ENCODE results near the gene TCEA2.
"Not testable (repeated sequence)": the region's sequence is repeated elsewhere in the genome, so short reads cannot be mapped to it uniquely, and the experiment has no call there.

TCEA2 gene

DNA sequence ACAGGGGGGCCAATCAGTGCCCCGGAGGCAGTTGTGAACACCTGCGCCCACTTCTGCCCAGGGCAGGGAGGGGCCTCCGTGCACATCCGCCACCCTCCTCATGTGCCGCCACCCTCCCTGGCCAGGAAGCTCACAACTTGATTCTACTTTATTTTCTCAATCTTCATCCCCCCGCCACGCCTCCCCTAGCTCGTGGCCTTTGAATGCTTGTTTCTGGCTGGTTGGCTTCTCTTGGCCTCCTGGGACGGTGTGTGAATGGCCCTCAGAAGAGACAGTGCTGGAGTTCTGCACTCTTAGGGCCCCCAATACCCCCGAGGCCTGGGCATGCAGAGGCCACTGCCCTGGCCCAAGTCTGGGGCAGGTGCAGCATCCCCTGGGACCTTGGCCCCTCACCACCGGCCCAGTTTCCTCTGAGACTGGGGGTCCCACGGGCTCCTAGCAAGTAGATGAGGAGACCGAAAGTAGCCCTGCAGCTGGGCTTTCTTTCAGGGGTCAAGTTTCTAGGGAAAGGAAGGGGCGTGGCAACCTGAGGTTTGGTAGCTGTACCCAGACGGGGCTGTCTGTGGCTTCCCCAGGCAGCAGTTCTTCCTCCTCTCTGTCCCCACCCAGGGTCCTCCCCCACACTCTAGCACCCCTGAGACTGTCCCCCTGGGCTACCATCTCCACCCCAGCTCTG is 15.0 kb downstream of the TCEA2 start:
- no peak for DNase-seq (ENCODE audit: low spot score)

DNA sequence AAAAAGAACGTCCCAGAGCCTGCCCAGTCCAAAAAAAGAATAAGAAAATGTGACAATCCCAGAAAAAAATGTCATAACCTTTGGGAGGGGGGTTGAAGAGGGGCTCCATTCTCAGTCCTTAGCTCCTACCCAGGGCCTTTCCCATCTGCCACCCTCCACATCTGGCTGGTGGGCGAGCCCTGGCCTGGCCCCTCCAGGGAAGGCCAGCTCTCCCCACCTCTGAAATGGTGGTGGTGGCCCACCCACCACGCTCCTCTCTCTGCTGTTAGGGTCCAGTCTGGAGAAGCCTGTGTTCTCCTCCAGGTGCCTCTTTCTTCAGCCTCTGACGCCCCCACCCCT is 15.9 kb downstream of the TCEA2 start:
- DNase-seq (ENCODE audit: low spot score): no peak

DNA sequence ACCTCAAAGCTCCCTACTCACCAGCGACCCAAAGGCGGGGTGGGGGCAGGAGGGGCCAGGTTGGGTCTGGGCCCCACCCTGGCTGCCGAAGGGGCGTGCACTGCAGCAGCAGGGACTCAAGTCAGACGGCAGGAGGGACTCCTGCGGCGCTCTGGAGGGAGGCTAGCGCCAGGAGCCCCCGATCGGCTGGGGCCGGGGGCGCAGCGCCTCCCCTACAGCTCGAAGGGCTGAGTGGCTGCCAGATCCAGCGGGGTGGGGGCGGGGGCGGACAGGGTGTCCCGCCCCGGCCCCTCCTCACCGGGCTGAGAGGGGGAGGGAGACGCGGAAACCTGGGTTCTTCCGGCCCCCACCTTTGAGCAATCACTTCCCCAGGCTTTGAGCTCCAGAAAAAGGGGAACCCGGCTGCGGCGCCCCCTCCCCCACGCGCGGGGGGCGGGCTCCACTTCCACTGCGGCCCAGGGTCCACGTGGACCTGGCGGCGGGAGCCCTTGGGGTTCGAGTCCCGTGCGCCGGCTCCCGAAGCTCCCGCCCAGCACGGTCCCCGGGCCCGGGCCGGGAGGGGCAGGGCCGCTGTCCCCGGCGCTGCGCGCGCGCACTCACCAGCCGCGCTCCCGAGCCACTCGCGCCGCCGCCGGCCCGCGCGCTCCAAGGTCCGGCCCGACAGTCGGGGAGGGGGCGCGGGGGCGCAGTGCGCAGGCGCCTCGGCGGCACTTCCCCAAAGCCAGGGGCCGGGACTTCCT is 16.4 kb downstream of the TCEA2 start, which contains the start of gene RGS19:
TSS of gene RGS19 (minus strand) at position 246 of the 740 bp plus-strand sequence. CDS start 2,632 bp downstream, outside the sequence.
- DNase-seq (ENCODE audit: low spot score): peak; percentile 89

DNA sequence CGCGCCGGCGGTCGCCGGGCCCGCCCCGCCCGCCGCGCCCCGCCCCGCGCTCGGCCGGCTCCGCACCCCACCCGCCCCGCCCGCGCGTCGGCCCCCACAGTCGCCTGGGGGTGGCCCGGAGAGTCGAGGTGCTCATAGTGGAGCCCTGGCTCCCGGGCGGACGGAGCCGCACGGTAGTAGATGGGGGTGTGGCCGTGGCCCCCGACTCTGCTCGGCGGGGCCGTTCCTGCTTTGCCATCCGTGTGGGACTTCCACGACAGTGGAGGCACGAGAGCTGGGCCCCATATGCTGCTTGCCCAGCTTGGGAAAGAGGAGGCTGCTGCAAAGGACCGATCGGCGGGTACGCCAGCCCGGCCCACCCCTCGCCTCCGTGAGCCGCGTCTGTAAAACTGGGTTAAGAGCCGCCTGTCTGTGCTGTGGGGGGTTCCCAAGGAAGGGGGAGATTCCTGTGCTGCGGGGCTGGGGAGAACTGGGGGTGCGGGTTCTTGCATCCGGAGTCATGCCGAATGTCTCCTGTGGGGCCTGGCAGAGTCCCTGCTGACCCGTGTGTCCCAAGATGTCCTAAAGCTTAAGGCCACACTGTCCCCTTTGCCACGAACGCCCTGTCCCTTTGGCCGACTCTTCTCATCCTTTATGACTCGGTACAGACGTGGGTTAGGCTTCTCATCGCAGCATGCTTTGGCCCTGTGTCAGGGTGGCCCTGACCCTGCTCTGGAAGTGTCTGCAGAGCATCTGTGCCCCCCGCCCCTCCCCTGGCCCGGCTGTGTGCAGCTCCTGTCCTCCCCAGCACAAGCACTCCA is 17.2 kb downstream of the TCEA2 start, which contains the start of gene OPRL1:
TSS of gene OPRL1 (plus strand) at position 70 of the 800 bp plus-strand sequence. CDS start 12,639 bp downstream, outside the sequence.
- DNase-seq (ENCODE audit: low spot score): no peak

- no peak for DNase-seq (ENCODE audit: low spot score)
Observed at GRCh38 chr20:64080813-64081623, 18.0 kb downstream of the TCEA2 start.

GRCh38 chr20:64081624-64081964 is 18.6 kb downstream of the TCEA2 start:
- no peak for DNase-seq (ENCODE audit: low spot score)

- no peak for DNase-seq (ENCODE audit: low spot score)
Observed at GRCh38 chr20:64082126-64082731, 19.2 kb downstream of the TCEA2 start.

- no peak for DNase-seq (ENCODE audit: low spot score)
Observed at GRCh38 chr20:64082820-64083377, 19.9 kb downstream of the TCEA2 start.

DNA sequence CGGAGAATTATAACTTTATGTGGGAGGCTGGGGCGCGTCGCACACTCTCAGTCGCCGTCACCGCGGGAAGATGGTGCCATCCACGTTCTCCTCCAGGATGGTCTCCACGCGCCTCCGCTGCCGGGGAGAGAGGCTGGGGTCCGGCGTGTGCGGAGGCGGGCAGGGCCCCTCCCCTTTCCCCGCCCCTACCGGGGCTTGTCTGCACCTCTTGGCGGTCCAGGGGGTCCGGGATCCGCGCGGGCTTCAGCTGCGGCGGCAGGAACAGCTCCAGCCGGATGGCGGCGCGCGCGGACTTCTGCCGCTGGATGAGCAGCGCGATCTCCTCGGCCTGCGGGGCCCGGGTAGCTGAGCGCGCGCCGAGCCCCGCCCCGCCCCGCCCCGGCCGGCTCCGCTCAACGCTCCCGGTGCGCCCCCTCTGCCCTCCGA is 20.4 kb downstream of the TCEA2 start:
- DNase-seq (ENCODE audit: low spot score): peak; percentile 84

DNA sequence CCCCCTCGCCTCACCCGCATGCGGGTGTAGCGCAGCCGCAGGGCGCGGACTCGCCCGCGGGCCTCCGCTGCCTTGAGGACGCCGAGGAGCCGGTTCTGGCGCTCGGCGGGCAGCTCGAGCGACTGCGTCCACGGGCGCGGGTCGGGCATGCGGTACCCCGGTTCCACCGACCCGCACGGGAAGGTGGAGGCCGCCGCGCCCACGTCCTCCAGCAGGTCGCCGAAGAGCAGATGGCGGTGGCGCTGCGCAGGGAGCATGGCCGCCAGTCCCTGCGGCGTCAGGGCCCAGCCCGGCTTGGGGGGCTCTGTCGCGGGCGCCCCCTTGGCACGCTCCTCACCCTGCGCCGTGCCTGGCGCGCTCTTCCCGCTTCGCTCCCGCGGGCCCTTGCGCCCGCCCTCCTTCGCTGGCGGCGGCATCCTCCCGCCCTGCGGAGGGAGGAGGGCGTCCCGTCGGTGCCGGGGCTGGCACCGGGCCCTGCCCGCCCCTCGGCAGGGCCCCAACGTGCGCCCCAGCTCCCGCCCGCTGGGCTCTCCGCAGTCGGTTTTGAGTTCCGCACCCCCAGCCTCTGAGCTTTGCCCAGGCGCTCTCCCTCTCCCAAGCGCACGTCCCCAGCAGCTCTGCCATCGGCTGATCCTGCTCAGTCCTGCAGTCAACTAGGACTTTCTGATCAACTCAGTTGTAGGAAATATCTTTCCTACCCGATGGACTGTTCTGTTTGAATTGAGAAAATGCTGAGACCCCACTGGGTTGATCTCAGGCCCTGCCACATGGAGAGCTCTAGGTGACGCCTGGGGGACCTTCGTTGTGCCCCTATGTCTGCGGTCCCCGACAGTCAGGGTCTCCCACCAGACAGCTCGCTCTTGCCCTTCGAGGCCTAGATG is 21.0 kb downstream of the TCEA2 start, which contains the start of gene LKAAEAR1:
TSS of gene LKAAEAR1 (minus strand) at position 595 of the 881 bp plus-strand sequence. CDS start at position 416, 179 bp downstream.
- DNase-seq (ENCODE audit: low spot score): no peak

DNA sequence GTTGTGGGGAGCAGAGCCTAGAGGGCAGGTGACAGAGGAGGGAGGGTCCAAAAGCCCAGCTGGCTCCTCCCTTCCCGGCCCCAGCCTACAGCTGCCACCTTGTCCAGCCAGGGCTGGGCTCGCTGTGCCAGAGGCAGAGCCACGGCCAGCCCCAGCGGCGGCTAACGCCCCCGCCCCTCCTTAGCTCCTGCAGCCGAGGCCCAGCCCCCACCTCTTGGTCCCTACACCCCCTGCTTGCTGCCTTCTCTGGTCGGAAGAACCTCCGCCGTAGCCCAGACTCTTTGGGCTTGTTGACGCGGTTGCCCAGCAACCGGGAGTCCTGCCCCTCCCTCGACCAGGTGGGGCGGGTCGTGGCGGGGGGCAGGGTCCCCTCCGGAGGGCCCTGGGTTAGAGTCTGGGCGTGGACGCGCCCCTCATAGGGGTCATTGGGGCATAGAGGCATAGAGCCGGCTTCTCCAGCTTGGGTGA is 21.7 kb downstream of the TCEA2 start:
- DNase-seq (ENCODE audit: low spot score): no peak

GRCh38 chr20:64086801-64087200 is 23.8 kb downstream of the TCEA2 start:
- no peak for DNase-seq (ENCODE audit: low spot score)

GRCh38 chr20:64087226-64087825 is 24.3 kb downstream of the TCEA2 start:
- not testable (repeated sequence) for DNase-seq (ENCODE audit: low spot score)

DNA sequence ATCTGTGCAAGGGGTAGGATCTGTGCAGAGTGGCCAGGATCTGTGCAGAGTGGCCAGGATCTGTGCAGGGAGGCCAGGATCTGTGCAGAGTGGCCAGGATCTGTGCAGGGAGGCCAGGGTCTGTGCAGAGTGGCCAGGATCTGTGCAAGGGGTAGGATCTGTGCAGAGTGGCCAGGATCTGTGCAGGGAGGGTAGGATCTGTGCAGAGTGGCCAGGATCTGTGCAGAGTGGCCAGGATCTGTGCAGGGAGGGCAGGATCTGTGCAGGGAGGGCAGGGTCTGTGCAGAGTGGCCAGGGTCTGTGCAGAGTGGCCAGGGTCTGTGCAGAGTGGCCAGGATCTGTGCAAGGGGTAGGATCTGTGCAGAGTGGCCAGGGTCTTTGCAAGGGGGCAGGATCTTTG is 25.6 kb downstream of the TCEA2 start:
- DNase-seq (ENCODE audit: low spot score): not testable (repeated sequence)

DNA sequence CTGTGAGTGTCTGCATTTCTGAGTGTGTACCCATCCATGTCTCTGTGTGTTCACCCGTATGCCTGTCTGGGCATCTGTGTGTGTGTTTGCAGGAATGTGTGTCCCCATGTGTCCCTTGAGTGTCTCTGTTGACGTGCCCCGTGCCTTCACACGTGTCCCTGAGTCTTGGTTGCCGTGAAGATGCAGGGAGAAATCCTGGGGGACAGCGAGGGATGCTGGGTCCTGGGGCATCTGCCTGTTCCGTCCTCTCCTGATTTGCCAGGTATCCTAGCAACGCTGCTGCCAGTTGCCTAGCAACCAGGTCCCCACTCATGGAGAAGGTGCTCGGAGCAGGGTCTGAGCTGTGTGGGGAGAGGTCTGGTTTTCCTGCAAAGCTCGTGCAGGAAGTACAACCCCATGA is 27.2 kb downstream of the TCEA2 start:
- no peak for DNase-seq (ENCODE audit: low spot score)

- no peak for DNase-seq (ENCODE audit: low spot score)
Observed at GRCh38 chr20:64091340-64091739, 28.3 kb downstream of the TCEA2 start.

DNA sequence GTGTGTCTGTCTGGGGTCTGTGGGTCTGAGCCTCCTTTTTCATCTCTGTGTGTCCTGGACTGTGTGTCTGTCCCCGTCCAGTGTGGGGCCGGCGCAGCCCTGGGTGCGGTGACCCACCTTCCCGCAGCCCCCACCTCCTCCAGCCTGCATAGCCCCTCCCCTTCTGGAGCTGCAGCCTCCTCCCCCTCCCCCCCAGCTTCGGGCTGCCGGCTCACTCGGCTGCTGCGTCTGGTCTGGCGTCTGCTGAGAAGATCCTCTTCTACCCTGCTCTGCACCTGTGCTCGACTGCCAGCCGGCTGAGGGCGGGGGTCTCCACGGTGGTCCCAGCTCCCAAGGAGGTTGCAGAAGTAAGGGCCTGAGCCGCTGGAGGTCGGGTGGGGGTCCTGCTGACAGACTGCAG is 28.8 kb downstream of the TCEA2 start:
- no peak for DNase-seq (ENCODE audit: low spot score)

DNA sequence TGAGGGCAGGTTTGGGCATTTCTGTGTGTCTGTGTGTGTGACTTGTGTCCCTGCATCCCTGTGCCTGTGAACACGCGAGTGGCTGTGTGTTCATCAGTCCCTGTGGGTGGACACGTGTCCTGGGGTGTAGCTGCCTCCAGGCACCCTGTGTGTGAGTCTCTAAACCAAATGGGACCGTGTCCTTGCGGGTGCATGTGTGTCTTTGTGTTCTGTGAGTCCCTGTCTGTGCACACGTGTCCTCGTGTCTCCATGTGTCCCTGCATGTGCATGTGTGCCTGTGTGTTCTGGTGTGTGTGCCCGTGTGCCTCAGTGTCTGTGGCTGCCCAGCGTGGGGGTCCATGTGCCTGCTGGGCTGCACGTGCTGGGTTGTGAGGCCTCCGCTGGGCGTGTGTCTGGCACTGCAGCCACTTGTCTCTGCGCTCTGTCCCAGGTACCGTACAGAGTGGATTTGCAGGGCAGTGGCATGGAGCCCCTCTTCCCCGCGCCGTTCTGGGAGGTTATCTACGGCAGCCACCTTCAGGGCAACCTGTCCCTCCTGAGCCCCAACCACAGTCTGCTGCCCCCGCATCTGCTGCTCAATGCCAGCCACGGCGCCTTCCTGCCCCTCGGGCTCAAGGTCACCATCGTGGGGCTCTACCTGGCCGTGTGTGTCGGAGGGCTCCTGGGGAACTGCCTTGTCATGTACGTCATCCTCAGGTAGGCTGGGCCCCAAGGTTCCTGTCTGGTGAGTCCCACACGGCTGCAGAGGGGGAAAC is 29.4 kb downstream of the TCEA2 start:
- DNase-seq (ENCODE audit: low spot score): no peak
